ENCODE results near the gene HEXIM2. TPM values are rescaled to one million over a fixed set of nuclear protein-coding genes. Genes with fewer than 3 reads are reported as not detected.

Gene HEXIM2
- total and polyA plus RNA-seq, 2 of the 13 experiments (the other 11 are each of a cell fraction or from before 2014, with no cell fraction given), result 27.1 to 32.4 TPM

DNA sequence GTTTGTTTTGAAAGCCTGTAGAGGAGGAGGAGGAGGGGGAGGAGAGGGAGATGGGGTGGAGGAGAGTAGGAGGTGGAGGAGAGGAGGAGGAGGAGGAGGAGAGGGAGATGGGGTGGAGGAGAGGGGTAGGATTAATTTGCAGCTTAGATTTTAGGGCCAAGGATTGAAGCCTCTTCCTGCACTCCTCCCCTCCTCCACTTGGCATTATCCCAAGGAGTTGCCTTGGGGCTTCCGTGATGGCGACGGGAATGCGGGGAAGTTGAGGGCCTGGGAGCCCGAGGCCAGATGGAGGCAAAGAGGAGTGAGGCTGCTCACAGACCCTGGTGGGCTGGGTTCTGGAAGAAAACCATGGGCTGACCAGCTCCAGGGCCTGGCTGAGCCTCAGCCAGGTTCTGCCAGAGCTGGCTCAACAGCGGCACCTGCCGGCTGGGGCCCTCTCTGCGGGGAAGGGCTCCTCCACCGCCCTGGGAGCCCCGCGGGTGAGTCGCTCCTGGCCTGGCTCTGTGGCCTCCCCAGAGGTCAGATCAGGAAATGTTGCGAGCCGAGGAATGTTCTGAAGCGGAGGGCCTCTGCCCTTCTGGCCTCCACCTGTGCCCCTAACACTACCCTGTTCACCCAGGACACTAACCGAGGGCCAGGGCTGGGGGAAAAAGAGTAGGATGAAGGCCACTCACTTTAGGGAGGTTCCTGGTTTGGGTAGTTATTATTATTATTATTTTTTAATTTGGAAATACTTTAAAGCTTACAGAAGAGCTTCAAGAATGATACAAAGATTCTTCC is 36.1 kb downstream of the HEXIM2 start (continued):
- TF ChIP-seq NFAT5 (CRISPR knock-in tag; IDR thresholded peaks at IDR 0.05), result 0 out of 2 replicates have a peak, but pooled peaks have one; percentile 40
- no peak for TF ChIP-seq XBP1 (CRISPR knock-in tag; IDR thresholded peaks at IDR 0.05)
- TF ChIP-seq ZNF142 (CRISPR knock-in tag; IDR thresholded peaks at IDR 0.05), result no peak; the same call in 1 of the 2 replicates
- no peak for TF ChIP-seq NCOR1 (IDR thresholded peaks at IDR 0.05; ENCODE audit: borderline replicate concordance, low read length)
- TF ChIP-seq IRF1 (CRISPR knock-in tag; IDR thresholded peaks at IDR 0.05; ENCODE audit: low read depth), result 0 out of 2 replicates have a peak, but pooled peaks have one; percentile 70
- TF ChIP-seq, protein P1, sequence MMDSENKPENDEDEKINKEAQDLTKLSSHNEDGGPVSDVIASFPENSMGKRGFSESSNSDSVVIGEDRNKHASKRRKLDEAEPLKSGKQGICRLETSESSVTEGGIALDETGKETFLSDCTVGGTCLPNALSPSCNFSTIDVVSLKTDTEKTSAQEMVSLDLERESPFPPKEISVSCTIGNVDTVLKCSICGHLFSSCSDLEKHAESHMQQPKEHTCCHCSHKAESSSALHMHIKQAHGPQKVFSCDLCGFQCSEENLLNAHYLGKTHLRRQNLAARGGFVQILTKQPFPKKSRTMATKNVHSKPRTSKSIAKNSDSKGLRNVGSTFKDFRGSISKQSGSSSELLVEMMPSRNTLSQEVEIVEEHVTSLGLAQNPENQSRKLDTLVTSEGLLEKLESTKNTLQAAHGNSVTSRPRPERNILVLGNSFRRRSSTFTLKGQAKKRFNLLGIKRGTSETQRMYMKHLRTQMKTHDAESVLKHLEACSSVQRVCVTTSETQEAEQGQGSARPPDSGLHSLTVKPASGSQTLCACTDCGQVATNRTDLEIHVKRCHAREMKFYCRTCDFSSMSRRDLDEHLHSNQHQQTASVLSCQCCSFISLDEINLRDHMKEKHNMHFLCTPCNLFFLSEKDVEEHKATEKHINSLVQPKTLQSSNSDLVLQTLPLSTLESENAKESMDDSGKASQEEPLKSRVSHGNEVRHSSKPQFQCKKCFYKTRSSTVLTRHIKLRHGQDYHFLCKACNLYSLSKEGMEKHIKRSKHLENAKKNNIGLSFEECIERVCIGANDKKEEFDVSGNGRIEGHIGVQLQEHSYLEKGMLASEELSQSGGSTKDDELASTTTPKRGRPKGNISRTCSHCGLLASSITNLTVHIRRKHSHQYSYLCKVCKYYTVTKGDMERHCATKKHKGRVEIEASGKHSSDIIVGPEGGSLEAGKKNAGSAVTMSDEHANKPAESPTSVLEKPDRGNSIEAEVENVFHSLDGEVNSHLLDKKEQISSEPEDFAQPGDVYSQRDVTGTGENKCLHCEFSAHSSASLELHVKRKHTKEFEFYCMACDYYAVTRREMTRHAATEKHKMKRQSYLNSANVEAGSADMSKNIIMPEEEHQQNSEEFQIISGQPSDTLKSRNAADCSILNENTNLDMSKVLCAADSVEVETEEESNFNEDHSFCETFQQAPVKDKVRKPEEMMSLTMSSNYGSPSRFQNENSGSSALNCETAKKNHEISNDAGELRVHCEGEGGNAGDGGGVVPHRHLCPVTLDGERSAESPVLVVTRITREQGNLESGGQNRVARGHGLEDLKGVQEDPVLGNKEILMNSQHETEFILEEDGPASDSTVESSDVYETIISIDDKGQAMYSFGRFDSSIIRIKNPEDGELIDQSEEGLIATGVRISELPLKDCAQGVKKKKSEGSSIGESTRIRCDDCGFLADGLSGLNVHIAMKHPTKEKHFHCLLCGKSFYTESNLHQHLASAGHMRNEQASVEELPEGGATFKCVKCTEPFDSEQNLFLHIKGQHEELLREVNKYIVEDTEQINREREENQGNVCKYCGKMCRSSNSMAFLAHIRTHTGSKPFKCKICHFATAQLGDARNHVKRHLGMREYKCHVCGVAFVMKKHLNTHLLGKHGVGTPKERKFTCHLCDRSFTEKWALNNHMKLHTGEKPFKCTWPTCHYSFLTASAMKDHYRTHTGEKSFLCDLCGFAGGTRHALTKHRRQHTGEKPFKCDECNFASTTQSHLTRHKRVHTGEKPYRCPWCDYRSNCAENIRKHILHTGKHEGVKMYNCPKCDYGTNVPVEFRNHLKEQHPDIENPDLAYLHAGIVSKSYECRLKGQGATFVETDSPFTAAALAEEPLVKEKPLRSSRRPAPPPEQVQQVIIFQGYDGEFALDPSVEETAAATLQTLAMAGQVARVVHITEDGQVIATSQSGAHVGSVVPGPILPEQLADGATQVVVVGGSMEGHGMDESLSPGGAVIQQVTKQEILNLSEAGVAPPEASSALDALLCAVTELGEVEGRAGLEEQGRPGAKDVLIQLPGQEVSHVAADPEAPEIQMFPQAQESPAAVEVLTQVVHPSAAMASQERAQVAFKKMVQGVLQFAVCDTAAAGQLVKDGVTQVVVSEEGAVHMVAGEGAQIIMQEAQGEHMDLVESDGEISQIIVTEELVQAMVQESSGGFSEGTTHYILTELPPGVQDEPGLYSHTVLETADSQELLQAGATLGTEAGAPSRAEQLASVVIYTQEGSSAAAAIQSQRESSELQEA (CRISPR knock-in tag; IDR thresholded peaks at IDR 0.05; ENCODE audit: not compliant biosample characterization), result peak; percentile 64
